HG03025 (cell line): ENCODE results near the gene APIP.

Source experiments
- ATAC-seq: cut with Tn5 transposase; IDR thresholded peaks from one replicate; pipeline ENCODE4 v1.9.1; 2021; ENCODE audit warnings: mild to moderate bottlenecking, moderate library complexity; ENCODE audit not compliant: unreplicated experiment, low FRiP score

Gene APIP

GRCh38 chr11:34890812-34891211 is 25.4 kb downstream of the APIP start:
- no peak for ATAC-seq

- ATAC-seq = no peak
These were observed 26.1 kb downstream of the APIP start for GRCh38 chr11:34890089-34890488.

- no peak for ATAC-seq
These were observed 28.9 kb downstream of the APIP start for GRCh38 chr11:34887260-34887659.

GRCh38 chr11:34886609-34887008 is 29.6 kb downstream of the APIP start:
- ATAC-seq = no peak

- ATAC-seq = no peak
These were observed 34.3 kb downstream of the APIP start for GRCh38 chr11:34881900-34882299.

GRCh38 chr11:34877375-34877975 is 38.7 kb downstream of the APIP start:
- ATAC-seq = no peak

GRCh38 chr11:34874202-34874601 is 42.0 kb downstream of the APIP start:
- ATAC-seq = no peak

GRCh38 chr11:34870548-34871196 is 45.5 kb downstream of the APIP start:
- ATAC-seq = no peak

- no peak for ATAC-seq
These were observed 46.8 kb downstream of the APIP start for GRCh38 chr11:34869425-34869824.

GRCh38 chr11:34866375-34866774 is 49.8 kb downstream of the APIP start:
- ATAC-seq = no peak

- no peak for ATAC-seq
These were observed 50.9 kb downstream of the APIP start for GRCh38 chr11:34865261-34865660.

GRCh38 chr11:34864424-34864823 is 51.8 kb downstream of the APIP start:
- no peak for ATAC-seq

GRCh38 chr11:34863048-34863447 is 53.1 kb downstream of the APIP start:
- no peak for ATAC-seq

GRCh38 chr11:34860518-34860917 is 55.7 kb downstream of the APIP start:
- ATAC-seq = no peak

- ATAC-seq = no peak
These were observed 56.1 kb downstream of the APIP start for GRCh38 chr11:34860034-34860433.

GRCh38 chr11:34859496-34859895 is 56.7 kb downstream of the APIP start:
- no peak for ATAC-seq

- ATAC-seq = no peak
These were observed 58.7 kb downstream of the APIP start for GRCh38 chr11:34857463-34857862.

- no peak for ATAC-seq
These were observed 59.9 kb downstream of the APIP start for GRCh38 chr11:34856251-34856650.

- ATAC-seq = no peak
These were observed 60.5 kb downstream of the APIP start for GRCh38 chr11:34855754-34856095.

GRCh38 chr11:34855021-34855753 is 61.0 kb downstream of the APIP start:
- no peak for ATAC-seq

GRCh38 chr11:34851916-34852315 is 64.3 kb downstream of the APIP start:
- ATAC-seq = no peak

GRCh38 chr11:34850334-34850733 is 65.8 kb downstream of the APIP start:
- ATAC-seq = no peak
